Measurements from ENCODE around the gene MPHOSPH9.

The MPHOSPH9 gene

DNA sequence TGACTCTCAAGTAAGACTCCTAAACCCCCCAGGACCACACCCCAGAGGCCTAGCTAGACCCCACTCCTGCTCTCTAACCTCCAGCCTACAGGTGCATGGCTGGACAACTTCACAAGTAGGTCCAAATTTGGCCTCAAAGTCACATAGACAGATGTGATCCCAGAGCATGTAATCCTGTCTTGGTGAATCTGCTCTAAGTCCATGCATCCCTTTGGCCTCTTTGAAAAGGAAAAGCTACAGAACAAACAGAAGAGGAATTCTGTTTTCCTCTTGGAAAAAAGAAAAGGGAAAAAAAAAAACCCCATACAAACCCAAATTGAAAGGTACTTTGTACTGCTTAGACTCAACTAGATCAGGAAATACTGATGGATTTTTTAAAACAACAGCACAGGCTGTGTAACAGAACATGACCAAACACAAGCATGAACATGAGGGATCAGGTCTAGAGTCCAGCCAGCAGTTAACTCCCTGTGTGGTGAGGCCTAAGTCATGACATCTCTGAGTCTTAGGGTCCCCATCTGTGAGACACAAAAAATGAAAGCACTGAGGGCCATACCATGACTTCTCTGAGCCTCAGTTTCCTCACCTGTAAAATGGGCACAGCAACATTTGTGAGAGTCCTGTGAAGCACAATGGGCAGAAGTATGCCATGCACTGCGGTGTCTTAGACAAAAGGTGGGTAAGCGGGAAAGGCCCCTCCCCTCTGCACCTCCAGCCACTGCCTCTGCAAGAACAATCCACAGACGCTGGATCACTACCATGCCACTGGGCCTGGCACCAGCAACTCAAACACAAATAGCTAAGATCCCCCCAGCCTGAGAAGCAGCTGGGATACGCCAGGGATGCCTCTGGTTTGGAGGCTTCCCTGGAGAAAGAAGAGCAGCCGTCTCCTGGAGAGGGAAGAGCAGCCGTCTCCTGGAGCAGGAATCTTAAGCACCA, 92.0 kb downstream of the MPHOSPH9 start:
- Histone ChIP-seq H3K36me3 (ENCODE audit: control insufficient read depth, insufficient read depth, low read length) (no peaks in the 10 kb centered on the region), H3K4me3 (ENCODE audit: low read length) (no peak overlapping the region), H3K4me1 (ENCODE audit: control insufficient read depth, insufficient read depth, low read length) (peaks cover 34% of the 10 kb centered on the region), H3K27me3 (ENCODE audit: control insufficient read depth, insufficient read depth, low read length) (no peaks in the 10 kb centered on the region), H3K9ac (ENCODE audit: low read length) (no peak overlapping the region), H3K9me3 (ENCODE audit: control insufficient read depth, low read length) (no peaks in the 10 kb centered on the region)

DNA sequence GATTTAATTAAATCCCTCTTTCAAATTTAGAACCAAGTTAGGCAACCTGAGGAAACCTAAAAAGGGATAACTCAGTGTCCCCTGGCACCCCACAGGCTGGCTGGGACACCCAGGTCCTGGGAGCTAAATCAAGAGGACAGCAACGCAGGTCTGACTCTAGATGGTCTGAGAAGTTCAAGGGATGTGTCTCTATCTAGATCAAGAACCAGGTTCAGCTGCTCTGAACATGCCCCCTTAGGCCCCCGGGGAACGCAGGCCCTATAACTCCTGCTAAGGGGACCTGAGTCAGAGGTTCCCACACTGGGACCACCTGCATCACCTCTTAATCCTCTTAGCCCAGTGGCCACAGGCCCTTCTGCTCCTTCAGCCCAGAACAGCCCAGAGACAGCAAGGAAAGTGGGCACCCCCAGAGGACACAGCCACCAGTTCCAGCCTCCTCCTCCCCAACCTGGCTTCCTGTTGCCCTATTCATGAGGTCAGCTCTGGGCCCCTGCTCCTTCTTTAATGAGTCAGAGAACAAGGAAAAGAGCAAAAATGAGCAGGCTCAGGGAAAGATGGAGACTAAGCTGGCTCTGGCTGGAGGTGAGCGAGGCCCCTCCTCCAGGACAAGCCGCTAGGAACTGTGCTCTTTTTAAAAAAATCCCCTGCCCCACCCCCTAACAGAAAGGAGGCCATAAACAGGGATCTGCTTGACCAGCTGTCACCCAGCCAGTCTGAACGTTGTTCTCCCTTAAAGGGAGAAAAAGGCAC, 92.8 kb downstream of the MPHOSPH9 start:
- Histone ChIP-seq H3K27me3 (ENCODE audit: control insufficient read depth, insufficient read depth, low read length) (no peaks in the 10 kb centered on the region), H3K4me3 (ENCODE audit: low read length) (no peak overlapping the region), H3K9ac (ENCODE audit: low read length) (no peak overlapping the region), H3K36me3 (ENCODE audit: control insufficient read depth, insufficient read depth, low read length) (no peaks in the 10 kb centered on the region), H3K9me3 (ENCODE audit: control insufficient read depth, low read length) (no peaks in the 10 kb centered on the region), H3K4me1 (ENCODE audit: control insufficient read depth, insufficient read depth, low read length) (peaks cover 34% of the 10 kb centered on the region)

DNA sequence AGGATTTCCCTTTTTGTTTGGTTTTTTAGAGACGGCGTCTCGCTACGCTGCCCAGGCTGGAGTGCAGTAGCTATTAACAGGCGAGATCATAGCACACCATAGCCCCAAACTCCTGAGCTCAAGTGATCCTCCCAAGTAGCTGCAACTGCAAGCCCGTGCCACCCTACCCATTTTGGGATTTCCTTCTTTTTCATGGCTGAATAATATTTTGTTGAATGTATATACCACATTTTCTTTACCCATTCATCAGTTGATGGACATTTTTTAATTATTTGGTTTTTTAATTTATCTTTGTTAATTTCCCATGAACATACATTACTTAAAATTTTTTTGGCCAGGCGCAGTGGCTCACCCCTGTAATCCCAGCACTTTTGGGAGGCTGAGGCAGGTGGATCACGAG, 97.3 kb downstream of the MPHOSPH9 start:
- Histone ChIP-seq H3K9ac (ENCODE audit: low read length) (no peak overlapping the region), H3K9me3 (ENCODE audit: control insufficient read depth, low read length) (no peaks in the 10 kb centered on the region), H3K27me3 (ENCODE audit: control insufficient read depth, insufficient read depth, low read length) (no peaks in the 10 kb centered on the region), H3K4me1 (ENCODE audit: control insufficient read depth, insufficient read depth, low read length) (peaks cover 15% of the 10 kb centered on the region), H3K36me3 (ENCODE audit: control insufficient read depth, insufficient read depth, low read length) (no peaks in the 10 kb centered on the region), H3K4me3 (ENCODE audit: low read length) (no peak overlapping the region)

DNA sequence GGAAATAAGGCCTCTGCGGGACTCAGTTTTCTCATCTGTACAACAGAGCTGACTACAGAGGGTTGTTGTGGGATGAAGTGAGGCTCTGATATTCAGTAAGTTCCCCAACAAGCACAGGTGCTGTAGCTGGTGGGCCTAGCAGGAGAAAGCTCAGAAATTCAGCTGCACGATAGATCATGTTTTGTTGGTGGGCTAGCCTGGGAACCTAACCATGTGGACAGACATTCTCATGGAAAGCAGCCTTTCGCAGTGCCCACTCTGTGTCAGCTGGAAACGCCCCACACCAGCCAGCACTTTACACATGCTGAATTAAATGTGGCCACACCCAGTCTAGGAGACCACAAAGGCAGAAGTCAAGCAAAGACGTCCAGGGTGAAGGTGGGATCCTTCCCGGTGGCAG, 98.1 kb downstream of the MPHOSPH9 start:
- H3K9ac ChIP-seq (ENCODE audit: low read length): no peak overlapping the region

DNA sequence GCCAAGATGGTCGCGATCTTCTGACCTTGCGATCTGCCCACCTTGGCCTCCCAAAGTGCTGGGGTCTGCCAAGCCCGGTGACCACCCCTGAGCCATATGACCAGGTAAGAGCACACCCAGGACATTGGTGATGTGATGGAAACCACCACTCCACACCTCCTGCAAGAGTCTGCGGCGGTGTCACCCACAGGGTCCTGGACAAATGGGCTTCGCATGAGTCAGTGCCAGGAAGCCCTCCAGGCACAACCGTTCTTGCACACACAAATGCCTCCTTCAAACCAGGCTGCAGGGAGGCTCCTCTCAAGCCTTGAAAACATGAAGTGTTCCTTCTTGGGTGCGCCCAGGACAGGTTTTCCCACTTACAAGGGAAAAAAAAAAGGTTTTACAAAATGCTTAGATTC, 98.7 kb downstream of the MPHOSPH9 start:
- peaks cover 4% of the 10 kb centered on the region for H3K4me1 ChIP-seq (ENCODE audit: control insufficient read depth, insufficient read depth, low read length)
- no peaks in the 10 kb centered on the region for H3K36me3 ChIP-seq (ENCODE audit: control insufficient read depth, insufficient read depth, low read length)
- no peaks in the 10 kb centered on the region for H3K27me3 ChIP-seq (ENCODE audit: control insufficient read depth, insufficient read depth, low read length)
- no peaks in the 10 kb centered on the region for H3K9me3 ChIP-seq (ENCODE audit: control insufficient read depth, low read length)
- no peak overlapping the region for H3K9ac ChIP-seq (ENCODE audit: low read length)
- H3K4me3 ChIP-seq (ENCODE audit: low read length): no peak overlapping the region

More for the DNA sequence above, 98.1 kb downstream of the MPHOSPH9 start:
- no peaks in the 10 kb centered on the region for H3K27me3 ChIP-seq (ENCODE audit: control insufficient read depth, insufficient read depth, low read length)
- no peak overlapping the region for H3K4me3 ChIP-seq (ENCODE audit: low read length)
- H3K36me3 ChIP-seq (ENCODE audit: control insufficient read depth, insufficient read depth, low read length): no peaks in the 10 kb centered on the region
- H3K9me3 ChIP-seq (ENCODE audit: control insufficient read depth, low read length): no peaks in the 10 kb centered on the region
- peaks cover 6% of the 10 kb centered on the region for H3K4me1 ChIP-seq (ENCODE audit: control insufficient read depth, insufficient read depth, low read length)

DNA sequence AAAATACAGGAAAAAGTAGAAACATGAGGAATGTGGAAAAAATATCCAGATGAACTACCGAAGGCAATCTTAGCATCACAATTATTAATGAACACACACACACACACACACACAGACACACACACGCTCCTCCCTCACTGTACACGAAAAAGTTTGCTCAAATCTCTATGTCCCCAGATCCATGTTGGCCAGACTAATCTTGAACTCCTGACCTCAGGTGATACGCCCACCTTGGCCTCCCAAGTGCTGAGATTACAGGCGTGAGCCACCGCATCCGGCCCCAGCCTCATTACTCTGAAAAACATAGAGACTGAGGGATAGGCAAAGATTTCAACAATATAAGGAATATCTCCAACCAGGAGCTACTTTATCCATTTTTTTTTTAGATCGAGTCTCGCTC, 99.2 kb downstream of the MPHOSPH9 start:
- Histone ChIP-seq H3K9me3 (ENCODE audit: control insufficient read depth, low read length) (no peaks in the 10 kb centered on the region), H3K27me3 (ENCODE audit: control insufficient read depth, insufficient read depth, low read length) (no peaks in the 10 kb centered on the region), H3K36me3 (ENCODE audit: control insufficient read depth, insufficient read depth, low read length) (no peaks in the 10 kb centered on the region), H3K4me3 (ENCODE audit: low read length) (no peak overlapping the region), H3K4me1 (ENCODE audit: control insufficient read depth, insufficient read depth, low read length) (peaks cover 4% of the 10 kb centered on the region), H3K9ac (ENCODE audit: low read length) (no peak overlapping the region)

DNA sequence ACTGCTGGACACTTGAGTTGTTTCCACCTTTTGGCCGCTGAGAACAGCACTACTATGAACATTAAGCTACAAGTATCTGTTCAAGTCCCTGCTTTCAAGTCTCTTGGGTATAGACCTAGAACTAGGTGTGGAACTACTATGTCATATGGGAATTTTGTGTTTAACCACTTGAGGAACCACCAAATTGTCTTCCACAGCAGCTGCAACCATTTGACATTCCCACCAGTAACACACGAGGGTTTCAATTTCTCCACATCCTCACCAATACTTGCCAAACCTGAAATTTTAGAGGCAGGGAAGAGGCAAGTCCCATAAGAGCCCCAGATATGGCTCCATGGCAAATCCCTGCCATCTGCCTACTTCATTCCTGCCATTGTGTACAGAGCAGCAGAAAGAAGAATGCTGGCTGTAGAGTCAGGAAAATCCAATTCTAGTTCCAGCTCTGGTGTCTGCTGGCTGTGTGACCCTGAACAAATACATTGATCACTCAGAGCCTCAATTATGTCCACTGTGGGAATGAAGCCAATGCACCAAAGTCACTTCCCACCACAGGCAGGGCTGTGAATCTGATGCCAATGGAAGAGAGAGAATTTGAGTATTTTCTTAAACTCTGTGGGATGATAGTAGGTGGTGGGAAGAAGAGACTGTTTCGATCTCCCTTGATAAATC, 99.9 kb downstream of the MPHOSPH9 start:
- Histone ChIP-seq H3K9ac (ENCODE audit: low read length) (no peak overlapping the region), H3K36me3 (ENCODE audit: control insufficient read depth, insufficient read depth, low read length) (no peaks in the 10 kb centered on the region), H3K4me1 (ENCODE audit: control insufficient read depth, insufficient read depth, low read length) (peaks cover 4% of the 10 kb centered on the region), H3K9me3 (ENCODE audit: control insufficient read depth, low read length) (no peaks in the 10 kb centered on the region), H3K4me3 (ENCODE audit: low read length) (no peak overlapping the region), H3K27me3 (ENCODE audit: control insufficient read depth, insufficient read depth, low read length) (no peaks in the 10 kb centered on the region)

DNA sequence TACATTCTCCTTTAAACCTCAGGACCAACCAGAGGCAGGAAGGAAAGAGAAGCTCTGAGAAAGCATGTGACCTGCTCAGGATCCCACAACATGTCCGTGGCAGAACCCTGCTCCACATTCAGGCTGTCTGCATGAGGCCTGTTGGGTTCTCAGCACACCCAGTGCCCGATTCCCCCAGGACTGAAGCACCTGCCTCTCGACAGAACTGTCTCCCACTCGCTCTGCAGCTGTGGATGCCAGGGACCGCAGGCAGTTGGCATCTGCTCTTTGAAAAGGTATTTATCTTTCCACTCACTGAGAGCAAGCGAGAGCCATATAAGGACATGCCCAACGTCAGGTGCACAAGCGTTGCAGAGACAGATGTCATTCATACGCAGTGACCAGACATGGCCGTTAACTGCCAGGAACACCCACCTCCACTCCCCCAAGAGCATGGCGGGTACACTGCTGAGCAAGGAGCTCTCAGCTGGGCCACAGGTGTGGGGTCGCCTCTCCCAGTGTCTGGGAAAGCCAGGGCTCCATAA, 101.0 kb downstream of the MPHOSPH9 start:
- Histone ChIP-seq H3K4me1 (ENCODE audit: control insufficient read depth, insufficient read depth, low read length) (peaks cover 4% of the 10 kb centered on the region), H3K9ac (ENCODE audit: low read length) (no peak overlapping the region), H3K36me3 (ENCODE audit: control insufficient read depth, insufficient read depth, low read length) (no peaks in the 10 kb centered on the region), H3K9me3 (ENCODE audit: control insufficient read depth, low read length) (no peaks in the 10 kb centered on the region), H3K27me3 (ENCODE audit: control insufficient read depth, insufficient read depth, low read length) (no peaks in the 10 kb centered on the region), H3K4me3 (ENCODE audit: low read length) (no peak overlapping the region)

DNA sequence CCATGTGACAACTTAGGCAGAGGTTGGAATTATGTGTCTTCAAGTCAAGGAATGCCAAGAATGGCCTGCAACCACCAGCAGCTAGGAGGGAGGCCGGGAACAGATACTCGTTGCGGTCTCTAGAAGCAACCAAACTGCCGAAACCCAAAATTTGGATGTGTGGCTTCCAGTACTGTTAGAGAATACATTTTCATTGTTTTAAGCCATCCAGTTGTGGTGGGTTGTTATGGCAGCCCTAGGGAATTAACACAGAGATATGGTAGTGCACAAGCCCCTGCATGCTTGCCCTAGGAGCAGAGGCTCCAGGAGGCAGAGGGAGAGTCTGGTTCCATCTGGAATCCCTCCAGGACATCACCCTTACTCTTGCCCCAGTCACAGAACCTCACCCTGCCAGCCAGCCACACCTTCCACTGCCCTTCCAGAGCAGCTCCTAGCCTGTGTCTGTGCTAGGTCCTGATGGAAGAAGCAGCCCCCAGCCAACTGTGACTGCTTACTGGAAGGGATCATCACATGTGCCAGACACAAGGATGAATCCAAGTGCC, 101.6 kb downstream of the MPHOSPH9 start:
- no peak overlapping the region for H3K9ac ChIP-seq (ENCODE audit: low read length)

DNA sequence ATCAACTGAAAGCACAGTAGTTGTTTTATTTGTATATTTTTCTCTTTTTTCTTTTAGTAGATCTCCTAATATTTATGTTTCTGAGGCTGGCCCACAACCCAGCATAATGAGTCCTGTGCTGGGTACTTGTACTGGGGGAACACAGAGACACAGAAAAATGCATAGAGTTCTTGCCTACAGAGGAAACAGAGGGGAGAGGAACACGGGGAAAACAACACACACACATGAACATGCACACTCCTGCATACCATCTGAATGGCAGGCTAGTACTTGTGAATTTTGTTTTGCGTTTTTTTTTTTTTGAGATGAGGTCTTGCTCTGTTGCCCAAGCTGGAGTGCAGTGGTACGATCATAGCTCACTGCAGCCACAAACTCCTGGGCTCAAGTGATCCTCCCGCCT, 103.3 kb downstream of the MPHOSPH9 start:
- no peaks in the 10 kb centered on the region for H3K36me3 ChIP-seq (ENCODE audit: control insufficient read depth, insufficient read depth, low read length)
- H3K9me3 ChIP-seq (ENCODE audit: control insufficient read depth, low read length): no peaks in the 10 kb centered on the region
- no peak overlapping the region for H3K9ac ChIP-seq (ENCODE audit: low read length)
- H3K4me3 ChIP-seq (ENCODE audit: low read length): no peak overlapping the region
- H3K4me1 ChIP-seq (ENCODE audit: control insufficient read depth, insufficient read depth, low read length): peaks cover 8% of the 10 kb centered on the region
- H3K27me3 ChIP-seq (ENCODE audit: control insufficient read depth, insufficient read depth, low read length): no peaks in the 10 kb centered on the region

More for the DNA sequence above, 101.6 kb downstream of the MPHOSPH9 start:
- Histone ChIP-seq H3K9me3 (ENCODE audit: control insufficient read depth, low read length) (no peaks in the 10 kb centered on the region), H3K4me1 (ENCODE audit: control insufficient read depth, insufficient read depth, low read length) (peaks cover 5% of the 10 kb centered on the region), H3K27me3 (ENCODE audit: control insufficient read depth, insufficient read depth, low read length) (no peaks in the 10 kb centered on the region), H3K36me3 (ENCODE audit: control insufficient read depth, insufficient read depth, low read length) (no peaks in the 10 kb centered on the region), H3K4me3 (ENCODE audit: low read length) (no peak overlapping the region)

DNA sequence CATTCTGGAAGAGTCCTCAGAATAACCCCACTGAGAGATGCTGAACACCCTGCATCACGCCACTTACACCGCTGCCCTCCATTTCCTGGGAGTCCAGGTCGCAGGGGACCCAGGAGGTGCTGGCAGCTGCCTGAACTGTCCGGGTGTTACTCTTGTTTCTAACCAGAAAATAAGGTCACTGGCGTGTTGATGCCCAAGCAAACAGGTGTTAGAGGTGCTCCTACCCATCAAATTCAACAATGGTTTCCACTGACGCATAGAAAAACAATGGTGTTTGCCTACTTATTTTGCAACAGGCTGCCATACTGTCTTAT, 105.8 kb downstream of the MPHOSPH9 start:
- Histone ChIP-seq H3K4me3 (ENCODE audit: low read length) (no peak overlapping the region), H3K9me3 (ENCODE audit: control insufficient read depth, low read length) (no peaks in the 10 kb centered on the region), H3K27me3 (ENCODE audit: control insufficient read depth, insufficient read depth, low read length) (no peaks in the 10 kb centered on the region), H3K9ac (ENCODE audit: low read length) (no peak overlapping the region), H3K4me1 (ENCODE audit: control insufficient read depth, insufficient read depth, low read length) (peaks cover 8% of the 10 kb centered on the region), H3K36me3 (ENCODE audit: control insufficient read depth, insufficient read depth, low read length) (no peaks in the 10 kb centered on the region)

Data from mucosa of stomach (tissue), 1 donor.